ENCODE data around the gene LRRFIP1.

The LRRFIP1 gene

DNA sequence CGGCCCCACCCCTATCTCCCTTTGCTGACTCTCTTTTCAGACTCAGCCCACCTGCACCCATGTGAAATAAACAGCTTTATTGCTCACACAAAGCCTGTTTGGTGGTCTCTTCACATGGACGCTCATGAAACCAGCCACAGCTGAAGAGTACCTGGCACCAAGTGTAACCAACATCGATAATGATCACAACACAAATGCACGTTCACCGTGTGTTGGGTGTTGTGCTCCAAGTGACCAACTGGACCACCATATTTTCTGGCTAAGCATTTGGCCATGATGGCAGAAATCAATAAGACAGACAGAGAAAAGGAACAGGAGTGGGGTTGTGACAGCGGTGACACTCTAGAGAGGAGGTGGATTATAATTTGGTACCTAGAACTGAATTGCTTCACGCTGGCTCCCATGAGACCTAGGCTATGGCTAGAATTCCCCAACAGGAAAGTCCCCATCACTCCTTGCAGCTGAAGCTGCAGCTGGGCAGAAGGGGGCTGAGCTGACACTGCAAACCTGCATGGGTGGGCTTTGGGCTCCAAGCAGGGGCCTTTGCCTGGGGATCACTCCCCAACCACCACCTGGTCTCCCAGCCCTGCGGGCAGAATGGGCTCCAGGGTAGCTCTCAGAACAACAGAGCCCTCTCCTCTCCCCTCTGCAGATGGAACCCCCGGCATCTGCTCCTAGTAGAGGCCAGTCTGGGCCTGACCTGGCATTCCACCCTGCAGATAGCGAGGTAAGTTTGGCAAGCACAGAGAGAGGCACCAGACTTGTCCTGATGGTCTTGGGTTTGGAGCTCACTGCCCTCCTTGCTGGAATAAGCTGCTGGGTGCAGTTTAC lies 14.6 kb upstream of the LRRFIP1 start:
- TF ChIP-seq FOXP2 (optimal IDR thresholded peaks at IDR 0.05; ENCODE audit: borderline replicate concordance, extremely low read depth, extremely low read length, insufficient read depth) (no peak), POLR2AphosphoS5 (IDR thresholded peaks at IDR 0.05; ENCODE audit: low read depth, low read length) (no peak)

GRCh38 chr2:237613679-237614078 lies 13.7 kb upstream of the LRRFIP1 start:
- TF ChIP-seq SIN3A (IDR thresholded peaks at IDR 0.05; ENCODE audit: borderline replicate concordance, insufficient read depth, low read length) (no peak), FOXP2 (optimal IDR thresholded peaks at IDR 0.05; ENCODE audit: borderline replicate concordance, extremely low read depth, extremely low read length, insufficient read depth) (no peak), TAF1 (IDR thresholded peaks at IDR 0.05; ENCODE audit: borderline replicate concordance, insufficient read depth, low read length) (no peak), REST (IDR thresholded peaks at IDR 0.05; ENCODE audit: insufficient read depth in 1 of 2, low read depth in 2 of 2, low read length in 2 of 2) (no peak), POLR2AphosphoS5 (IDR thresholded peaks at IDR 0.05; ENCODE audit: low read depth, low read length) (no peak)

DNA sequence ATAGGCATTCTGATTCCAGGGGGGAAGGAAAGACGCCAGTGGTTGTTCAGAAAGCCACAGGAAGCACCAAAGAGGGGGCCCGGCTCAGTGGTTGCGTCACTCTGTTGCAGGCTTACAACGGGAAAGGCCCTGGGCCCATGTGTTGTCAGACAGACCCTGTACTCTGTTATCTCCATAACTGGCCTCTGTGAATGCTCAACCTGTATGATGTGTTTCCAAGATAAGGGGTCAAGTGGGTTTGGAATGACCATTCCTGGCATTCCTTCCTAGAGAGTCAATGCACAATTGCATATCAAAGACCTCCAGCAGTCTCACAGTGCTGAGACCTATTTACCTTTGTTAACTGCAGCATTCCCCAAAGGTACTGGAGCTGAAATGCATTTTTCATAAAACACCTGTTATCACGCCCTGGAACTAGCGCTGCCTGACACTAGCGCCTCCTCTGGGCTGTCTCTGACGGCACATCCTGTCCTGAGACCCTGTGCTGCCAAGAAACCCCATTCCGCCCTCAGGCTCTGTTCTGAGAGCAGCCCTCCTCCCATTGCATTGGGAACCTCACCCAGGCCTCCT lies 13.2 kb upstream of the LRRFIP1 start:
- no peak for TF ChIP-seq FOXP2 (optimal IDR thresholded peaks at IDR 0.05; ENCODE audit: borderline replicate concordance, extremely low read depth, extremely low read length, insufficient read depth)
- no peak for TF ChIP-seq TAF1 (IDR thresholded peaks at IDR 0.05; ENCODE audit: borderline replicate concordance, insufficient read depth, low read length)
- TF ChIP-seq SIN3A (IDR thresholded peaks at IDR 0.05; ENCODE audit: borderline replicate concordance, insufficient read depth, low read length): no peak

DNA sequence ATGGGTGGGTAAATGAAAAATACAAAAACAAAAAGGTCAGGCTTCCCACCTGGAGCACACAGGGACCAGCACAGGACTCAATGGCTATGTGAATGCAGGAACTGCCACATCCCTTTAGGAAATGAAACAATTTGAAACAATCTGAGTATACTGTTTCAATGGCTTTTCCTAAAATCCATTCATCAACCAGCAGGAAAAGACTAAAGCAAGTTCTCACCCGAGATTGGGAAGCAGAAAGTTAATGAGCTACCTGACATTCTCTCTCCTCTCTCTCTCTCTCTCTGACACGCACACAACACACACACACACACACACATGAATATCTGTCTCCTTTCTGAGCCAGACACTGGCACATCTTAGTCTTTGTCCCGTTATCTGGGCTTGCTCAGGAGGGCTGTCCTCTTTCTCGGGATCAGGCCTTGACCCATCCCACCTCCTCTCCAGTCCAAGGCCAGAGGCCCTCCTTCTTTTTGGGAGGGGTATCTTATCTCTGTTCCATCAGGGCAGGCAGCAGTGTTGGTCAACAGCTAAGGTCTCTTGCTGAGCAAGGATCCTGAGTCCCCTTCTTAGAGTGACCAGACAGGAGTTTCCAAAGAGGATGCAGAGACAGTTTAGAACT lies 11.6 kb upstream of the LRRFIP1 start:
- no peak for TF ChIP-seq SIN3A (IDR thresholded peaks at IDR 0.05; ENCODE audit: borderline replicate concordance, insufficient read depth, low read length)
- TF ChIP-seq TAF1 (IDR thresholded peaks at IDR 0.05; ENCODE audit: borderline replicate concordance, insufficient read depth, low read length): no peak
- no peak for TF ChIP-seq POLR2AphosphoS5 (IDR thresholded peaks at IDR 0.05; ENCODE audit: low read depth, low read length)
- no peak for TF ChIP-seq REST (IDR thresholded peaks at IDR 0.05; ENCODE audit: insufficient read depth in 1 of 2, low read depth in 2 of 2, low read length in 2 of 2)

DNA sequence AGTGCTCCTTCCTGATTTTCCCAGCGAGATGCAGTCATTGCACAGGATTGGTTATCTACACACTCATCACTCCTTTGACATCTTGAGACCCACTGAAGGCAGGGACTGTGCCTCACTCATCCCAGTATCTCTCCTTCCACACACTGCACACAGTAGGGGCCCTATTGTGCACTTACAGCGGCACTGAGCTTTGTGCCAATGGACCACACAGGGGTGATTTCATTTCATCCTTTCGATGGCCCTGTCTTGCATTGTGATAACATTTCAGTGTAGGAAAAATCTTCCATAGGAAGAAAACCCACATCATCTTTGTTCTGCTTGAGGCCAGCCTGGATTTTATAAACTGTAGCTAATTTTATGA lies 11.0 kb upstream of the LRRFIP1 start:
- TF ChIP-seq SIN3A (IDR thresholded peaks at IDR 0.05; ENCODE audit: borderline replicate concordance, insufficient read depth, low read length): no peak
- no peak for TF ChIP-seq FOXP2 (optimal IDR thresholded peaks at IDR 0.05; ENCODE audit: borderline replicate concordance, extremely low read depth, extremely low read length, insufficient read depth)
- TF ChIP-seq POLR2AphosphoS5 (IDR thresholded peaks at IDR 0.05; ENCODE audit: low read depth, low read length): no peak
- TF ChIP-seq REST (IDR thresholded peaks at IDR 0.05; ENCODE audit: insufficient read depth in 1 of 2, low read depth in 2 of 2, low read length in 2 of 2): no peak
- no peak for TF ChIP-seq TAF1 (IDR thresholded peaks at IDR 0.05; ENCODE audit: borderline replicate concordance, insufficient read depth, low read length)
